GM19455 (cell line): ENCODE data around the gene YBX3.

Source experiments
- ATAC-seq: cut with Tn5 transposase; IDR thresholded peaks from one replicate; pipeline ENCODE4 v1.9.1; 2021; ENCODE audit not compliant: unreplicated experiment

Gene YBX3

DNA sequence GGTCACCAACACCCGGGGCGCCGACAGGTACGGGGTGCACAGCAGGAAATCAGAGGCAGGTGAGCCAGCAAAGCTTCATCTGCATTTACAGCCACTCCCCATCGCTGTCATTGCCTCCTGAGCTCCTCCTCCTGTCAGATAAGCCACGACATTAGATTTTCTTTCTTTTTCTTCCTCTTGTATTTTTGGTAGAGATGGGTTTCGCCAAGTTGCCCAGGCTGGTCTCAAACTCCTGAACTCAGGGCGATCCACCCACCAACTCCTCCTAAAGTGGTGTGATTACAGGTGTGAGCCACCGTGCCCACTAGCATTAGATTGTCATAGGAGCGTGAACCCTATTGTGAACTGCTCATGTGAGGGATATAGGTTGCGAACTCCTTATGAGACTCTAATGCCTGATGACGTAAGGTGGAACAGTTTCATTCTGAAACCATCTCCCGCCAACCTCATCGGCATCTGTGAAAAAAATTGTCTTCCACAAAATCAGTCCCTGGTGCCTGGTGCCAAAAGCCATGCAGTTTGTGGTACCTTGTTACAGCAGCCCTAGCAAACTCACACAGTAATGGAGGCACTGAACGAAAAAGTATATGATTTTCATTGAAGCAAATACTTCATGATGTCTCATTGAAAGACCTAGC lies 50.8 kb downstream of the YBX3 start:
- no peak for ATAC-seq

DNA sequence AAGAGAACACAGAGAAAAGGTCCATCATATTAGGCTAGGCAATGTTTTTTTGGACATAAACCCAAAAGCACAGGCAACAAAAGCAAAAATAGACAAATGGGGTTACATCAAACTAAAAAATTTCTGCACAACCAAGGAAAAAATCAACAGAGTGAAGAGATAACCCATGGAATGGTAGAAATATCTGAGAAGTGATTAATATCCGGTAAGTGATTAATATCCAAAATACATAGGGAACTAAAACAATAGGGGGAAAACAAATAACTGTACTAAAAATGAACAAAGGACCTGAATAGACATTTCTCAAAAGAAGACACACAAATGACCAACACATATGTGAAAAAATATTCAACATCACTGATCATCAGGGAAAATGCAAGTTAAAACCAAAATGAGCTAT lies 53.6 kb downstream of the YBX3 start:
- ATAC-seq: no peak

DNA sequence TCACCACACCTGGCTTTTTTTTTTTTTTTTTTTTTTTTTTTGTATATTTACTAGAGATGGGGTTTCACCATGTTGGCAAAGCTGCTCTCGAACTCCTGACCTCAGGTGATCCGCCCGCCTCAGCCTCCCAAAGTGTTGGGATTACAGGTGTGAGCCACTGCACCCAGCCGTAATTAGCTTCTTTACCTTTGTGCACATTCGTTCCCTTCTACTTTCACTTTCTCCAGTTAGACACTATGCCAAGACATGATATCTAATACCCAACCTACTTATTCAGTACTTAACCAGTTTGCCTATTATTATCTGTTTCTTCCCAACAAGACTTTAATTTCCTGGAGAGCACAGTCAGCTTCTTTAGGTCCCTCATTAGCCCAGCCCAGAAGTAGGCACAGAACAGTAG lies 54.6 kb downstream of the YBX3 start:
- no peak for ATAC-seq

- ATAC-seq: no peak
Measured at GRCh38 chr12:10667581-10667980, 55.5 kb downstream of the YBX3 start.

DNA sequence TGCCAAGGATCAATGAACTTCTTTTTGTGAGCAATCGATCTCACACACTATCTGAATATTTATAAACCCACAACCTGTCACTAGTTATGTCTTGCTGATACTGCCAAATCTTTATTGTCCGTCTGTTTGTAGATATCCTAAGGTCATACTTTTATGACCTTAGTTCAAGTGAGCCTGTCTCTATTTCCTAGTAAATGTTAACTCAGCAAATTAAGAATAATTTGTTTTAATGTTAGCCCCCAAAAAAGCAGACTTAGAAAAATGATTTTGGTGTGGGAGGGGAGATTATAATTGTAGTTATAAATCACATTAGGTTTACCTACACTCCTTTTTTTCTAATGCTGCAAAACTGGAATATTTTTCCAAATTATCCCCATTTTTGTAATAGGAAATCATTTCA lies 58.6 kb downstream of the YBX3 start:
- ATAC-seq: no peak

- ATAC-seq: no peak
Measured at GRCh38 chr12:10663869-10664268, 59.3 kb downstream of the YBX3 start.

GRCh38 chr12:10661338-10661737 lies 61.8 kb downstream of the YBX3 start:
- ATAC-seq: no peak

GRCh38 chr12:10654003-10654402 lies 69.1 kb downstream of the YBX3 start:
- ATAC-seq: no peak

- no peak for ATAC-seq
Measured at GRCh38 chr12:10652192-10652591, 70.9 kb downstream of the YBX3 start.
